ENCODE measurements around the gene WDTC1.
A peak's percentile ranks its signal among the peaks of the same experiment; 100 is the strongest.
"Not testable (repeated sequence)": the region's sequence is repeated elsewhere in the genome, so short reads cannot be mapped to it uniquely, and the experiment has no call there.

Gene WDTC1

DNA sequence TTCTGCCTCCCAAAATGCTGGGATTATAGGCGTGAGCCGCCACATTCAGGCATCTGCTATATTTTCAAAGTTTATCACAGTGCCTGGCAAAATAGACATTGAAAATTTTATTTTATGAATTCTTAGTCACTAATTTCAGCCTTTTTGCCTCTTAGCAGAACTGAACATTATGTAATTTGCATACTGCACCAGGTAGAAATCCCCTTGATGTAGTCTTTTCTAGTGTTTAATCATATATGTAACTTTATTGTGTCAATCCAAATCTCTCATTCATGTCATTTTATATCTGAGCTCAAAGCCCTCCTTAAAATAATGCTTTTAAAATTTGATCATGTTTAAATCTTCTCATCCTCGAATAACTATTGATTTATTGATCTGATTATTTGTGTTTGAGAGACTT, 19.2 kb downstream of the WDTC1 start:
- DNase-seq (ENCODE audit: low read depth in 2 of 2) = no peak

DNA sequence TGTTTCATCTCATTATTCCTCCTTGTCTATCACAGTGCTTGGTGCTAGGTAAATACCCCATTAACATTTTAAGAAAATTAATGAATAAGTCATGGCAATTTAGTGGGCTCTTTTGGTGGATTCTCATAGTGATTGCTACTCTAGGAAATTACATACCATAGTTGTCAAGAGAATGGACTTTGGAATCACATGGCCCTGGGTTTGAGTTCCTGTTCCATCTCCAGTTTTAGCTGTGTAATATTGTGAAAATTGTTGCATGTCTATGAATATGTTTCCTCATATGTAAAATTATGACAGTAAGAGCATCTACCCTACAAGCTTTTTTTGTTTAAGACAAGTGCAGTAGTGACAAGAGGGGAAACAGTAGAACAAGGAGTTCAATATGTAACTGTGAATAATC, 20.7 kb downstream of the WDTC1 start:
- no peak for DNase-seq (ENCODE audit: low read depth in 2 of 2)

GRCh38 chr1:27257155-27257554, 22.7 kb downstream of the WDTC1 start:
- no peak for DNase-seq (ENCODE audit: low read depth in 2 of 2)

- no peak for DNase-seq (ENCODE audit: low read depth in 2 of 2)
Measured at GRCh38 chr1:27258598-27258997, 24.2 kb downstream of the WDTC1 start.

DNA sequence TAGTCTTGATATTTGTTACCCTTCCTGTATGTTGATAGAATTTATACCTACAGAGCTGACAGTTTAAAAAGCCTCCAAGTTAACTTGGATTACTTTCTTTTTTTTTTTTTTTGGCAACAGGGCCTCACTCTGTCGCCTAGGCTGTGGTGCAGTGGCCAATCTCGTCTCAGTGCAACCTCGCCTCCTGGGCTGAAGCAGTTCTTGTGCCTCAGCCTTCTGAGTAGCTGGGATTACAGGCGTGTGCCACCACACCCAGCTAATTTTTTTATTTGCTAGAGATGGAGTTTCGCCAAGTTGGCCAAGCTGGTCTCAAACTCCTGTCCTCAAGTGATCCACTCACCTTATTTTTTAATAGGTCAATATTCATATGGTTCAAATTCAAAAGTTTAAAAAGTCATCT, 32.7 kb downstream of the WDTC1 start:
- DNase-seq (ENCODE audit: low read depth in 2 of 2) = no peak

DNA sequence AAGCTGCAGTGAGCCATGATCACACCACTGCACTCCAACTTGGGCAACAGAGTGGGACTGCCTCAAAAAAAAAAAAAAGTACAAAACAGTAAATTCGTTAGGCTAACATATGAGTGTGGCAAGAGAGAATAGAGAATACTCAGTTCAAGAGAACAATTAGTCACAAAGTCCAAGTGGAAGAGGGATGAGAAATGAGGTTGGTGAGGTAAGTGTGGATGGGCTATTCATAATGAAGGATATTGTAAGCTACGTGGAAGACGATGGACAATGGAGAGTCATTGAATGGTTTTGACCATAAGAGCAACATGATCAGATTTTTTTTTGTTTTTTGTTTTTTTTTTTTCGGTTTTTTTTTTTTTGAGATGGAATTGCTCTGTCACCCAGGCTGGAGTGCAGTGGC, 34.8 kb downstream of the WDTC1 start:
- DNase-seq (ENCODE audit: low read depth in 2 of 2) = no peak

- no peak for DNase-seq (ENCODE audit: low read depth in 2 of 2)
Measured at GRCh38 chr1:27274204-27274603, 39.8 kb downstream of the WDTC1 start.

- no peak for DNase-seq (ENCODE audit: low read depth in 2 of 2)
Measured at GRCh38 chr1:27275696-27276095, 41.3 kb downstream of the WDTC1 start.

GRCh38 chr1:27284425-27285273, 50.2 kb downstream of the WDTC1 start:
- DNase-seq (ENCODE audit: low read depth in 2 of 2) = peak; percentile 20 to 47

DNA sequence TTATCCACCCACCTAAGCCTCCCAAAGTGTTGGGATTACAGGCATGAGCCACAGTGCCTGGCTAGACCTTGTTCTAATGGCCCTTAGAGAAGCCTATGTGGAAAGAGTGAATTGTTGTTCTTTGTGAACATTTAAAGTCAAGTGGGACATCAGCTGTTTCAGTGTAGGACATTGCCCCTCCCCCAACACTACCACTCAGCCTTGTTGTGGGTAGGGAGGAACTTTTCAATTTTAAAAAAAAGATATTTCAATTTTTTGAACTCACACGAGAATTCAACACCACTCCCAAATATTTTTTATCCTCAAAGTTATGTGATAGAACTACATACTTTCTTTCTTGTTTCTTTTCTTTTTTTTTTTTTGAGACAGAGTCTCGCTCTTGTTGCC, 50.8 kb downstream of the WDTC1 start:
- DNase-seq (ENCODE audit: low read depth in 2 of 2) = no peak

DNA sequence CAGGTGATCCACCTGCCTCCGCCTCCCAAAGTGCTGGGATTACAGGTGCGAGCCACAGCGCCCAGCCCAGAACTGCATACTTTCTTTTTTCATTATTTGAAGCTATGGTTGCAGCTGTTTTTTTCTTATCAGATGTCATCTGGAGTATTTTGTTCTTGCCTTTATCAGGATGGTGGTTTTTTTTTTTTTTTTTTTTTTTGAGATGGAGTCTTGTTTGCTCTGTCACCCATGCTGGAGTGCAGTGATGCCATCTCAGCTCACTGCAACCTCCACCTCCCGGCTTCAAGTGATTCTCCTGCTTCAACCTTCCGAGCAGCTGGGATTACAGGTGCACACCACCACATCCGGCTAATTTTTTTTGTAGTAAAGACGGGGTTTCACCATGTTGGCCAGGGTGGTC, 51.4 kb downstream of the WDTC1 start:
- not testable (repeated sequence) for DNase-seq (ENCODE audit: low read depth in 2 of 2)

GRCh38 chr1:27289125-27289524, 54.7 kb downstream of the WDTC1 start:
- not testable (repeated sequence) for DNase-seq (ENCODE audit: low read depth in 2 of 2)

DNA sequence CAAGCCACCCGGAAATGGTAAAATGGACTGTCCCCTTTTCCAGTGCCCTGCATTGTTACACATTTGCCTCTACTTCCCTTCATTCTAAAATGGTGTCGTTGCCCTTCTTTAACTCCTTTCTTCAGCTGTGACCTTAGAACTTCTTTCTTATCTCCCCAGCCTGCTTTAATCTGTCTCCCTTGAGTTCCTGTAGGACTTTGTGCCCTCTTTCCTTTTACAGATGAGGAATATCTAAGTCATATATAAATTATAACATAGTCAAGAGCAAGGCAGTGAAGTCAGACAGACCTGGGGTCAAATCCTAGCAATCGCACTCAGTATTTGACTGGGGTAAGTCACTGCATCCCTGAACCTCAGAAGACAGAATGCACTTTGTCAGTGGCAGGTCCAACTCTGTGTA, 56.1 kb downstream of the WDTC1 start:
- no peak for DNase-seq (ENCODE audit: low read depth in 2 of 2)

DNA sequence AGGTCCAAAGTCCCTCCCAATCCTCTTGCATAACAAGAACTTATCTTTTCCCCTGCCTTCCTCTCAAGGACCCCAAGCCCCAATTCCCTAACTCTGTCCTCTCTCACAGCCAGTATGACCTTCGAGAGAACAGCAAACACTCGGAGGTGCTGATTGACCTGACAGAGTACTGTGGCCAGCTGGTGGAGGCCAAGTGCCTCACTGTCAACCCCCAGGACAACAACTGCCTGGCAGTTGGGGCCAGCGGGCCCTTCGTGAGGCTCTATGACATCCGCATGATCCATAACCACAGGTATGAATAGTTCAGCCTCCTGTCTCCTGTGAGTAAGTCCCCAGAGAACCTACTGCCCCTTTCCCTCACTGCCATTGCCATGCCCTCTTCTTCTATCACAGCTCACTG, 57.7 kb downstream of the WDTC1 start:
- DNase-seq (ENCODE audit: low read depth in 2 of 2) = no peak

DNA sequence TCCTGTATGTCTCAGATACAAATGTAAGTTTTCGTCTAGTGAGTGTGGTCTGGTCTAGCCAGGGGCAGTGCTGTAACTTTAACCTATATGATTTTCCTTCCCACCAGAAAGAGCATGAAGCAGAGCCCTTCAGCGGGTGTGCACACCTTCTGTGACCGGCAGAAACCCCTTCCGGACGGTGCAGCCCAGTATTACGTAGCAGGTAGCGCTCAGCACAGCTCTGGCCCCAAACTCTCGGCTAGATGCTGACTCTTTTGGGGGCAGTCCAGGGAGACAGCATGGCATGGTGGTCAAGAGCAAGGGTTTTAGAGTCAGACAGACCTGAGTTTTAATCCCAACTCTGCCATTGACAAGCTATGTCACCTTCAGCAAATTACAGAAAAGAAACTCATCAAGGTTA, 59.5 kb downstream of the WDTC1 start:
- no peak for DNase-seq (ENCODE audit: low read depth in 2 of 2)

GRCh38 chr1:27296773-27297291, 62.4 kb downstream of the WDTC1 start:
- DNase-seq (ENCODE audit: low read depth in 2 of 2) = no peak

DNA sequence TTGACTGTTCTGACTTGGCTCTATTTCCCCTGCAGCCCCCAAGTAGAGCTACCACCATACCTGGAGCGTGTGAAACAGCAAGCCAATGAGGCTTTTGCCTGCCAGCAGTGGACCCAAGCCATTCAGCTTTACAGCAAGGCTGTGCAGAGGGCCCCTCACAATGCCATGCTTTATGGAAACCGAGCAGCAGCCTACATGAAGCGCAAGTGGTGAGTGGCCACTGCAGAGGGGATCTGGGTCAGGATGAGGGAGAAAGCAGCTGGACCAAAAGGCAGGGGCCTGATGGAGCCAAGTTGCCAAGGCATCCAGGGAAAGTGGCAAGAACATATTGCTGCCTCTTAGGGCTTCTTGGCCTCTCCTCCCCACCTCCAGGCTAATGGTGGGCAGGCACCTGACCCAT, 63.5 kb downstream of the WDTC1 start:
- DNase-seq (ENCODE audit: low read depth in 2 of 2) = no peak

- DNase-seq (ENCODE audit: low read depth in 2 of 2) = no peak
Measured at GRCh38 chr1:27298632-27299384, 64.4 kb downstream of the WDTC1 start.

DNA sequence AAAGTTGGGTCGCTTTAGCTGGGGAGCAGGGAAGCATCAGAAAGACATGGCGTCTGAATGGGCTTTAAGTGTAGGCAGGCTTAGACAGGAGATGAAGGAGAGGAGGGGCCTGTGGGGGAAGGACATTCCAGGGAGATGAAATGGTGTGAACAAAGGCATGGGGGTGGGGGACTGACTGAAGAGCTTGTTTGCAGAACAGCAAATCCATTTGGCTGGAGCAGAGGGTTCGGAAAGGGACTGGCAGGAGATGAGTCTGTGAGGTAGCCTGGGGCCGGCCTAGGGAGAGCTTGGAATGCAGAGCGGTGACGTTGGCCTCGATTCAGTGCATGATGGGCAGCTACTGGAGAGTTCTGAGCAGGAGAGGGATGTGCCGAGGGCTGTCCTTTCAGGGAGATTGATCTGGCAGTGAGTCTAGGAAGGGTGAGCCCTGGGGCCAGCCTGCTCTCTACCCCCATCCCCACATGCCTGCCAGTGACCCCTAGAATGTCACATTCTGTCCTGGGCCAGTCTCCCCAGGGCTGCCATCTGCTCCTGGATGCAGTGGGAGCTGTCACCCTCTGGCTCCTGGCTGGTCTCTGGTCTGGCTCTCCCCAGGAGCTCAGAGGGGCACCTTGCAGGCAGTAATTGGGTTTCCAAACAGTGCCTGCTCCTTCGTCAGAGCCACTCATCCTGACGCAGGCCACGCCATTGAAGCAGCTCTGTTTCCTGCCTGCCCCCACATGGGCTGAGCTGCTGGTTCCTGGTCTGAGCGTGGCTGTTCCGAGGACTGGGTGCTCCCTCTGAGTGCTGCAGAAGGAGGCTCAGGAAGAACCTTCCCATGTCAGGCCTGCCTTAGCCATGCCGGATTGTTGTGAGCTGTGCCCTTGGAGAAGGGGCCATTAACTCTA, 65.2 kb downstream of the WDTC1 start:
- DNase-seq (ENCODE audit: low read depth in 2 of 2) = peak; percentile 99

DNA sequence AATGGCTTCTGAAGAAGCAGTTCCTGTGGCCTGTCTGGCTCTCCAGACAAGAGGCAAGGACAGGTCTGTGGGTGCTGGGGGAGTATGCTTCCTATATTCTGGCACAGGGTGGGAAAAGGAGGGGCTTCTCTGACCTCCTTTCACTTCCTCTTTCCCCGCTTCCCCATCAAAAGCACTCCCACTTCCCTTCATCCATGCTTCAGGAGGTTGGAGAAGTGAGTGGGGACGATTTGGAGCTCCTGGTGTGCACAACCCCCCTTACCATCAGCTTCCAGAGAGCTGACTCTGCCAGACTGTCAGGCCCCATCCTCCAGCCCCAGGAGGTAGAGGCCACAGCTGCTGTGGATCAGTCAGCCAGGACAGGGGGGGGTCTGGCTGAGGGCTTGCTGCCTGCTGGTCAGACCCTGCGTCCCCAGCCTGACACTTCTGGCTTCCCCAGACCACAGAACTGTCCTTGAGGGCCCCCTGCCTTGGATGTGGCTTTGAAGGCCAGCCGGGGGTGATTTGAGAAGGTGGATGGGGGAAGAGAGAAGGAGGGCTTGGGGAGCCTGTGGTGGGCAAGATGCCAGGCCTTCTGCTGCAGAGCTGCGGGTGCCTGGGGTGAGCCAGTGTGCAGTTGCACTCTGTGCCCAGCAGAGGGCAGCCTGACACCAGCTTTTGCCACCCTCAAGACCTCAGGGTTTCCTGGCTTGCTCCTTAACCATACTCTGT, 66.1 kb downstream of the WDTC1 start:
- peak; percentile 86 for DNase-seq (ENCODE audit: low read depth in 2 of 2)

DNA sequence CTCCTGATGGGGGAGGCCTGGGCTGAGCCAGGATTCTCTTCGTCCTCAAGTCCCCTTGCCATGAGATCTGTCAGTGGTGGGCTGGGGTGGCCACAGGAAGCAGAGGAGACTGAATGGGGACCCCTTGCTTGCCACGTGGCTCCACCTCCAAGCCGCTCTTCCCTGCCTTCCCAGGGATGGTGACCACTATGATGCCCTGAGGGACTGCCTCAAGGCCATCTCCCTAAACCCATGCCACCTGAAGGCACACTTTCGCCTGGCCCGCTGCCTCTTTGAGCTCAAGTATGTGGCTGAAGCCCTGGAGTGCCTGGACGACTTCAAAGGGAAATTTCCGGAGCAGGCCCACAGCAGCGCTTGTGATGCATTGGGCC, 66.6 kb downstream of the WDTC1 start:
- no peak for DNase-seq (ENCODE audit: low read depth in 2 of 2)
